H1 (cell line): Measurements from ENCODE around the gene INTS1. TPM values are rescaled to one million over a fixed set of nuclear protein-coding genes. Genes with fewer than 3 reads are reported as not detected.

Source experiments
- CTCF ChIA-PET: fragments of 300-600 bp; sonication (Branson Sonifier 250); formaldehyde crosslinking; loops from one replicate; lab custom pipeline; 2021; ENCODE audit not compliant: partially characterized antibody; lab: Charles Lee
- POLR2A ChIA-PET: fragments of 300-600 bp; sonication (Branson Sonifier 250); formaldehyde crosslinking; loops from one replicate; lab custom pipeline; 2021; ENCODE audit warnings: inconsistent platforms; ENCODE audit not compliant: partially characterized antibody; lab: Charles Lee
- DNase-seq, 2 experiments: peaks; one replicate each; pipeline versions ENCODE4 v3.0.0 to v3.0.0-alpha.2; 2010 to 2022; ENCODE audit warnings: low spot score in 2 of 2, low read depth in 1 of 2, mixed read lengths in 1 of 2
- FAIRE-seq: peaks from 2 replicates; lab custom pipeline; 2011; peaks lifted over from hg19 to GRCh38; lab: Jason Lieb, UNC
- H2AFZ ChIP-seq: 2 replicates; pipeline ENCODE4 v1.8.1; 2012; ENCODE audit warnings: low read length, inconsistent platforms
- H2AK5ac ChIP-seq: 2 replicates; pipeline ENCODE4 v1.6.1; 2013; ENCODE audit warnings: low read depth, low read length
- H2BK120ac ChIP-seq: replicated peaks from 2 replicates; pipeline ENCODE3; 2013; ENCODE audit warnings: low read depth, low read length, inconsistent platforms
- H2BK12ac ChIP-seq: 2 replicates; pipeline ENCODE4 v1.6.1; 2013; ENCODE audit warnings: low read depth, low read length
- H2BK15ac ChIP-seq: 2 replicates; pipeline ENCODE4 v1.6.1; 2013; ENCODE audit warnings: low read length
- H2BK20ac ChIP-seq: 2 replicates; pipeline ENCODE4 v1.6.1; 2013; ENCODE audit warnings: low read length
- H2BK5ac ChIP-seq: 2 replicates; pipeline ENCODE4 v1.6.1; 2013; ENCODE audit warnings: low read depth, low read length
- H3K14ac ChIP-seq: 2 replicates; pipeline ENCODE4 v1.6.1; 2013; ENCODE audit warnings: inconsistent platforms; ENCODE audit not compliant: insufficient read length
- H3K18ac ChIP-seq: 2 replicates; pipeline ENCODE4 v1.6.1; 2013; ENCODE audit warnings: low read length; ENCODE audit errors: extremely low read depth
- H3K23ac ChIP-seq: 2 replicates; pipeline ENCODE4 v1.6.1; 2013; ENCODE audit warnings: inconsistent platforms; ENCODE audit not compliant: insufficient read length
- H3K23me2 ChIP-seq: 2 replicates; pipeline ENCODE4 v1.6.1; 2013; ENCODE audit warnings: low read depth, low read length
- H3K27ac ChIP-seq: 2 replicates; pipeline ENCODE4 v1.6.1; 2011; ENCODE audit warnings: low read depth, low read length, inconsistent platforms
- H3K27me3 ChIP-seq, 4 experiments: replicated peaks in 1 of 4; 1 replicate in 1 of 4; 2 replicates in 3 of 4; pipeline versions ENCODE4 v1.6.1 to v1.8.1; 2011 to 2013; ENCODE audit warnings: low read length in 3 of 4, mild to moderate bottlenecking in 3 of 4, inconsistent platforms in 2 of 4, mixed read lengths in 2 of 4, moderate library complexity in 1 of 4; ENCODE audit not compliant: control insufficient read depth in 3 of 4, insufficient read depth in 3 of 4; ENCODE audit errors: extremely low read depth in 1 of 4
- H3K36me3 ChIP-seq, 4 experiments: 2 replicates each; pipeline versions ENCODE4 v1.6.1 to v1.8.1; 2011 to 2013; ENCODE audit warnings: mild to moderate bottlenecking in 4 of 4, low read length in 3 of 4, moderate library complexity in 2 of 4, control low read depth in 1 of 4, inconsistent platforms in 1 of 4; ENCODE audit not compliant: insufficient read depth in 4 of 4, control insufficient read depth in 2 of 4
- H3K4ac ChIP-seq: replicated peaks from 2 replicates; pipeline ENCODE3; 2013; ENCODE audit warnings: low read length, low read depth, mixed read lengths, inconsistent platforms; ENCODE audit not compliant: insufficient read length
- H3K4me1 ChIP-seq, 4 experiments: replicated peaks in 1 of 4; 1 replicate in 1 of 4; 2 replicates in 3 of 4; pipeline versions ENCODE4 v1.6.1 to v1.8.1; 2011 to 2013; ENCODE audit warnings: low read length in 3 of 4, inconsistent platforms in 2 of 4, mixed read lengths in 1 of 4; ENCODE audit not compliant: insufficient read depth in 4 of 4, control insufficient read depth in 3 of 4
- H3K4me2 ChIP-seq, 2 experiments: 2 replicates each; pipeline versions ENCODE4 v1.6.1 to v1.8.1; 2011 to 2013; ENCODE audit warnings: low read depth in 2 of 2, low read length in 2 of 2, control low read depth in 1 of 2, inconsistent platforms in 1 of 2, mild to moderate bottlenecking in 1 of 2; ENCODE audit not compliant: insufficient read depth in 1 of 2
- H3K4me3 ChIP-seq, 4 experiments: fragments of 200-600, 300-600 bp in 1 of 4; sonication (generic), shearing (Covaris generic), sonication (Bioruptor Twin) in 1 of 4; 2 replicates each; pipeline versions ENCODE4 v1.5.1 to v1.8.1; 2011 to 2016; ENCODE audit warnings: low read length in 4 of 4, low read depth in 3 of 4, control low read depth in 2 of 4, inconsistent platforms in 2 of 4, mild to moderate bottlenecking in 2 of 4, mixed read lengths in 1 of 4, moderate library complexity in 1 of 4; ENCODE audit not compliant: insufficient read depth in 2 of 4; ENCODE audit errors: extremely low read depth in 1 of 4
- H3K56ac ChIP-seq: replicated peaks from 2 replicates; pipeline ENCODE3; 2013; ENCODE audit warnings: low read depth, mild to moderate bottlenecking, mixed read lengths, low read length, inconsistent platforms; ENCODE audit not compliant: insufficient read length
- H3K79me1 ChIP-seq: 2 replicates; pipeline ENCODE4 v1.6.1; 2013; ENCODE audit warnings: low read depth, low read length, control low read depth
- H3K79me2 ChIP-seq, 2 experiments: 2 replicates each; pipeline versions ENCODE4 v1.6.1 to v1.8.1; 2012 to 2013; ENCODE audit warnings: low read length in 2 of 2, mild to moderate bottlenecking in 2 of 2, inconsistent platforms in 1 of 2; ENCODE audit not compliant: insufficient read depth in 2 of 2, control insufficient read depth in 1 of 2
- H3K9ac ChIP-seq, 4 experiments: replicated peaks in 1 of 4; 1 replicate in 1 of 4; 2 replicates in 3 of 4; pipeline versions ENCODE4 v1.6.1 to v1.8.1; 2011 to 2013; ENCODE audit warnings: low read depth in 3 of 4, low read length in 3 of 4, control low read depth in 2 of 4, mild to moderate bottlenecking in 2 of 4, moderate library complexity in 2 of 4, inconsistent platforms in 1 of 4; ENCODE audit errors: extremely low read depth in 1 of 4
- H3K9me3 ChIP-seq, 2 experiments: 2 replicates each; pipeline versions ENCODE4 v1.6.1 to v1.8.1; 2012 to 2013; ENCODE audit warnings: mild to moderate bottlenecking in 2 of 2, moderate library complexity in 2 of 2, control low read depth in 1 of 2, inconsistent platforms in 1 of 2, low read depth in 1 of 2, low read length in 1 of 2, mixed read lengths in 1 of 2; ENCODE audit not compliant: insufficient read depth in 2 of 2
- H4K20me1 ChIP-seq, 2 experiments: replicated peaks in 1 of 2; 2 replicates each; pipeline versions ENCODE3 to v1.8.1; 2011 to 2013; ENCODE audit warnings: inconsistent platforms in 2 of 2, low read length in 2 of 2, mild to moderate bottlenecking in 1 of 2; ENCODE audit not compliant: insufficient read depth in 2 of 2, control insufficient read depth in 1 of 2
- H4K5ac ChIP-seq: 2 replicates; pipeline ENCODE4 v1.6.1; 2013; ENCODE audit warnings: low read length, low read depth, mixed read lengths, inconsistent platforms; ENCODE audit not compliant: insufficient read length
- H4K8ac ChIP-seq: 2 replicates; pipeline ENCODE4 v1.8.0; 2013; ENCODE audit warnings: mild to moderate bottlenecking, moderate library complexity, low read length, inconsistent platforms; ENCODE audit not compliant: insufficient read depth; ENCODE audit errors: extremely low read depth
- H4K91ac ChIP-seq: replicated peaks from 2 replicates; pipeline ENCODE3; 2013; ENCODE audit warnings: low read length, mixed read lengths, inconsistent platforms; ENCODE audit not compliant: insufficient read length
- CEBPB ChIP-seq: IDR thresholded peaks from 2 replicates; pipeline ENCODE4 v1.6.1; 2012; ENCODE audit warnings: low read depth, low read length
- CHD2 ChIP-seq: IDR thresholded peaks from 2 replicates; pipeline ENCODE4 v1.6.1; 2012; ENCODE audit warnings: low read length, improper control_type of control experiment
- CREB1 ChIP-seq: IDR thresholded peaks from 2 replicates; pipeline ENCODE4 v1.6.1; 2012; ENCODE audit warnings: inconsistent platforms
- CTBP2 ChIP-seq: IDR thresholded peaks from 2 replicates; pipeline ENCODE4 v1.7.0; 2011; ENCODE audit warnings: borderline replicate concordance, mild to moderate bottlenecking, moderate library complexity, mixed read lengths, low read length; ENCODE audit not compliant: insufficient read depth, insufficient read length
- EGR1 ChIP-seq: IDR thresholded peaks from 2 replicates; pipeline ENCODE4 v1.6.1; 2011; ENCODE audit warnings: low read depth, low read length, borderline replicate concordance
- FOSL1 ChIP-seq: IDR thresholded peaks from 2 replicates; pipeline ENCODE4 v1.6.1; 2011; ENCODE audit warnings: mild to moderate bottlenecking, low read depth, low read length, moderate library complexity; ENCODE audit not compliant: insufficient read depth
- GTF2F1 ChIP-seq: IDR thresholded peaks from 2 replicates; pipeline ENCODE4 v1.6.1; 2012; ENCODE audit warnings: low read depth, low read length, improper control_type of control experiment, borderline replicate concordance
- MAX ChIP-seq: IDR thresholded peaks from 2 replicates; pipeline ENCODE4 v1.6.1; 2012; ENCODE audit warnings: inconsistent platforms
- NANOG ChIP-seq: IDR thresholded peaks from 2 replicates; pipeline ENCODE4 v1.6.1; 2011; ENCODE audit warnings: low read length, low read depth, mild to moderate bottlenecking, inconsistent platforms; ENCODE audit not compliant: insufficient read depth, poor library complexity, severe bottlenecking
- POU5F1 ChIP-seq: IDR thresholded peaks from 2 replicates; pipeline ENCODE4 v1.6.1; 2011; ENCODE audit warnings: low read depth, mild to moderate bottlenecking, low read length, moderate library complexity
- RAD21 ChIP-seq, 2 experiments: IDR thresholded peaks in 1 of 2; conservative IDR thresholded peaks in 1 of 2; 2 replicates each; pipeline ENCODE4 v1.6.1; 2011; ENCODE audit warnings: low read depth in 2 of 2, low read length in 2 of 2, improper control_type of control experiment in 1 of 2, inconsistent platforms in 1 of 2, mild to moderate bottlenecking in 1 of 2, moderate library complexity in 1 of 2
- RFX5 ChIP-seq: IDR thresholded peaks from 2 replicates; pipeline ENCODE4 v1.6.1; 2011; ENCODE audit warnings: low read depth, low read length, improper control_type of control experiment, borderline replicate concordance
- SP2 ChIP-seq: IDR thresholded peaks from 2 replicates; pipeline ENCODE4 v1.6.1; 2012; ENCODE audit warnings: mild to moderate bottlenecking, low read length, inconsistent platforms
- TCF12 ChIP-seq: IDR thresholded peaks from 2 replicates; pipeline ENCODE4 v1.6.1; 2011; ENCODE audit warnings: low read depth, mild to moderate bottlenecking, low read length
- WGBS, 2 experiments: shearing (Covaris generic) in 1 of 2; methylation state at CpG; one replicate each; pipeline versions ENCODE4 v1.1.6 to v1.1.7; 2013 to 2015; ENCODE audit warnings: low lambda C conversion rate in 2 of 2, mixed read lengths in 2 of 2, inconsistent platforms in 1 of 2, low coverage in 1 of 2, missing lambda C conversion rate in 1 of 2; ENCODE audit not compliant: insufficient replicate concordance in 2 of 2, insufficient coverage in 1 of 2, insufficient read length in 1 of 2; ENCODE audit errors: extremely low coverage in 1 of 2, missing lambda C conversion rate in 1 of 2; 5-methylcytosine and 5-hydroxymethylcytosine counted together
- polyA plus RNA-seq, 7 experiments: library from polyadenylated mRNA; depleted of rRNA in 3 of 7; stranded (reverse) in 5 of 7; unstranded in 2 of 7; fragments of >200 nt in 5 of 7; fragments of 200-250 nt in 2 of 7; gene quantifications; 1 replicate in 5 of 7; 2 replicates in 1 of 7; 4 replicates in 1 of 7; pipeline versions ENCODE4 v1.2.1 to v1.2.3, GENCODE V29; 2011 to 2013; ENCODE audit warnings: missing spikeins in 2 of 7, mixed read lengths in 2 of 7
- total RNA-seq: library from RNA; stranded (reverse); fragmentation: NEBNext Ultra II Directional; extraction: Animal tissue kit (Norgen Biotek cat#: 25700); gene quantifications from 2 replicates; pipeline ENCODE4 v1.2.1, GENCODE V29; 2021

INTS1 gene
- total and polyA plus RNA-seq, 2 of the 8 experiments (the other 6 are each of a cell fraction or from before 2014, with no cell fraction given) = 76.9 to 104 TPM

- FAIRE-seq = no peak
- CTCF ChIA-PET = interaction anchor here (0.6 to 1.0 kb wide), 2 partner anchors 39 to 114 kb away, joined by 4 read pairs; no protein-coding TSS in a partner anchor
- TF ChIP-seq NANOG (no peak), FOSL1 (no peak), TCF12 (no peak), MAX (no peak), GTF2F1 (no peak), SP2 (no peak), CREB1 (no peak), RAD21 (IDR thresholded peaks at IDR 0.05 in 1 of 2, conservative IDR thresholded peaks at IDR 0.05 in 1 of 2; ENCODE audit: low read depth in 2 of 2, low read length in 2 of 2) (no peak), CHD2 (no peak), CTBP2 (no peak), CEBPB (no peak), POU5F1 (no peak), EGR1 (no peak), RFX5 (no peak)
Measured at GRCh38 chr7:1470901-1471300, 33.3 kb downstream of the INTS1 start.

More at GRCh38 chr7:1470901-1471300, 33.3 kb downstream of the INTS1 start:
- WGBS, 2 experiments = 94% methylated on average over 12 of the region's 21 CpGs; no CpG with 5 or more reads in 1 of the 2 experiments
- Histone ChIP-seq H4K8ac (no peak overlapping the region), H4K91ac (no peak overlapping the region), H3K18ac (no peak overlapping the region), H2AFZ (no peak overlapping the region), H3K9me3 (no peaks in the 10 kb centered on the region), H3K56ac (no peak overlapping the region), H2AK5ac (no peak overlapping the region), H2BK120ac (no peak overlapping the region), H3K79me1 (no peaks in the 10 kb centered on the region), H3K36me3 (peaks cover 10 to 54% (median 14%) of the 10 kb centered on the region in 4 experiments), H3K4me2 (no peak overlapping the region), H3K23me2 (no peaks in the 10 kb centered on the region), H3K79me2 (no peaks in the 10 kb centered on the region), H2BK20ac (no peak overlapping the region), H3K23ac (no peak overlapping the region), H3K4ac (no peak overlapping the region), H4K20me1 (peaks cover 0 to 11% of the 10 kb centered on the region in 2 experiments), H3K27me3 (no peaks in the 10 kb centered on the region), H2BK5ac (no peak overlapping the region), H3K4me1 (no peaks in the 10 kb centered on the region; a peak in 2 of 7 replicates), H3K9ac (no peak overlapping the region), H3K27ac (no peak overlapping the region), H3K14ac (no peak overlapping the region), H4K5ac (no peak overlapping the region), H2BK15ac (no peak overlapping the region), H2BK12ac (no peak overlapping the region), H3K4me3 (no peak overlapping the region)
- no peak for DNase-seq
- POLR2A ChIA-PET = interaction anchor here (0.9 to 1.0 kb wide), 2 partner anchors 10 to 27 kb away, joined by 3 read pairs; no protein-coding TSS in a partner anchor
